Gastroesophageal sphincter (tissue), 3 donors: Measurements from ENCODE around the gene MMP24.

Source experiments
- CTCF ChIP-seq, 4 experiments: fragments of 200-600 bp in 2 of 4; fragments of 450-650 bp in 2 of 4; sonication (generic) in 1 of 4; IDR thresholded peaks; one replicate each; pipeline ENCODE4 v1.5.1; 2017 to 2019; ENCODE audit warnings: antibody characterized with exemption in 4 of 4, mild to moderate bottlenecking in 2 of 4, moderate library complexity in 2 of 4
- POLR2A ChIP-seq, 2 donors: fragments of 450-650 bp; IDR thresholded peaks; one replicate each; pipeline ENCODE4 v1.6.1; 2017; ENCODE audit warnings: antibody characterized with exemption in 2 of 2, mild to moderate bottlenecking in 2 of 2, moderate library complexity in 1 of 2
- POLR2AphosphoS5 ChIP-seq: sonication (generic); formaldehyde crosslinking; IDR thresholded peaks from one replicate; pipeline ENCODE4 v1.6.1; 2017; ENCODE audit warnings: antibody characterized with exemption

- TF ChIP-seq POLR2A (IDR thresholded peaks at IDR 0.05) (no peak), CTCF (IDR thresholded peaks at IDR 0.05) (no peak), POLR2AphosphoS5 (no peak)
These were observed 49.3 kb downstream of the MMP24 start for GRCh38 chr20:35275741-35276251.
